ENCODE data around the gene CC2D1A.
"Not testable (repeated sequence)": the region's sequence is repeated elsewhere in the genome, so short reads cannot be mapped to it uniquely, and the experiment has no call there.

CC2D1A gene

DNA sequence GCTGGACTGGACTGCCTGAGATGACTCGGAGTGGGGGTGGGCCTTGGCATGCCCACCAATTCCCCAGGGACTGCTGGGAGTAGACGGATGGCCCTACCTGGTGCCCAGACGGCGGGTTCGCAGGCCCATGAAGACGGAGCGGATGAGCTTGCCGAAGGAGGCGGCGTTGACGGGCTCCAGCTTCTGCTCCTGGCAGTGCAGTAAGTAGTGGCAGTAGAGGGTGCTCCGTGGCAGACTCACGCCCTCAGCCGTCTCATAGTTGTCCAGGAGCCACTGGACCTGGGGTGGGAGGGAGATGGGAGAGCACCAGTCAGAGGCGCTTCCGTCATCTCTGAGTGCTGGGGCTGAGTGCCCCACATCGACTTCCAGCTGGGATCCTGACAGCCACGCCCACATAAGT lies 63.9 kb downstream of the CC2D1A start:
- Histone ChIP-seq H3K36me3 (replicated peaks; ENCODE audit: insufficient read depth, low read length) (no peaks in the 10 kb centered on the region), H2AFZ (ENCODE audit: low read length) (no peak overlapping the region), H3K4me3 (ENCODE audit: low read length) (no peak overlapping the region), H4K20me1 (ENCODE audit: insufficient read depth, low read length) (no peaks in the 10 kb centered on the region), H3K4me1 (ENCODE audit: low read length) (no peaks in the 10 kb centered on the region), H3K9me3 (replicated peaks; ENCODE audit: insufficient read depth, low read length) (no peaks in the 10 kb centered on the region), H3K9me2 (replicated peaks; ENCODE audit: insufficient read depth, low read length) (no peaks in the 10 kb centered on the region), H3K27ac (ENCODE audit: low read length) (no peak overlapping the region), H3K4me2 (ENCODE audit: low read depth, low read length) (no peak overlapping the region), H3F3A (ENCODE audit: insufficient read depth, low read length) (no peaks in the 10 kb centered on the region), H3K79me2 (ENCODE audit: low read length) (no peaks in the 10 kb centered on the region), H3K27me3 (replicated peaks; ENCODE audit: insufficient read depth, low read length) (no peaks in the 10 kb centered on the region), H3K9ac (ENCODE audit: low read length) (no peak overlapping the region)
- no peak for DNase-seq
- no peak for TF ChIP-seq EZH2 (optimal IDR thresholded peaks at IDR 0.05; ENCODE audit: low read depth, low read length)
- no peak for TF ChIP-seq CTCF (IDR thresholded peaks at IDR 0.05; ENCODE audit: low read length)
- no peak for TF ChIP-seq EZH2phosphoT487 (IDR thresholded peaks at IDR 0.05; ENCODE audit: low read length)

GRCh38 chr19:13971868-13972267 lies 65.9 kb downstream of the CC2D1A start:
- not testable (repeated sequence) for DNase-seq; H3K4me1 ChIP-seq (ENCODE audit: low read length); H3K27me3 ChIP-seq (replicated peaks; ENCODE audit: insufficient read depth, low read length); H3K27ac ChIP-seq (ENCODE audit: low read length); H3K79me2 ChIP-seq (ENCODE audit: low read length); H3K9ac ChIP-seq (ENCODE audit: low read length); H4K20me1 ChIP-seq (ENCODE audit: insufficient read depth, low read length); H3K9me2 ChIP-seq (replicated peaks; ENCODE audit: insufficient read depth, low read length); H3F3A ChIP-seq (ENCODE audit: insufficient read depth, low read length); H3K9me3 ChIP-seq (replicated peaks; ENCODE audit: insufficient read depth, low read length); H3K4me3 ChIP-seq (ENCODE audit: low read length); H2AFZ ChIP-seq (ENCODE audit: low read length); H3K36me3 ChIP-seq (replicated peaks; ENCODE audit: insufficient read depth, low read length); H3K4me2 ChIP-seq (ENCODE audit: low read depth, low read length)

- Histone ChIP-seq H4K20me1 (ENCODE audit: insufficient read depth, low read length) (no peaks in the 10 kb centered on the region), H3F3A (ENCODE audit: insufficient read depth, low read length) (no peaks in the 10 kb centered on the region), H3K4me1 (ENCODE audit: low read length) (no peaks in the 10 kb centered on the region), H3K27me3 (replicated peaks; ENCODE audit: insufficient read depth, low read length) (no peaks in the 10 kb centered on the region), H3K4me3 (ENCODE audit: low read length) (no peak overlapping the region), H3K27ac (ENCODE audit: low read length) (no peak overlapping the region), H3K9me3 (replicated peaks; ENCODE audit: insufficient read depth, low read length) (no peaks in the 10 kb centered on the region), H3K9me2 (replicated peaks; ENCODE audit: insufficient read depth, low read length) (no peaks in the 10 kb centered on the region), H3K36me3 (replicated peaks; ENCODE audit: insufficient read depth, low read length) (no peaks in the 10 kb centered on the region), H3K9ac (ENCODE audit: low read length) (no peak overlapping the region), H3K4me2 (ENCODE audit: low read depth, low read length) (no peak overlapping the region), H2AFZ (ENCODE audit: low read length) (no peak overlapping the region), H3K79me2 (ENCODE audit: low read length) (no peaks in the 10 kb centered on the region)
- no peak for DNase-seq
- no peak for TF ChIP-seq EZH2 (optimal IDR thresholded peaks at IDR 0.05; ENCODE audit: low read depth, low read length)
- no peak for TF ChIP-seq CTCF (IDR thresholded peaks at IDR 0.05; ENCODE audit: low read length)
- no peak for TF ChIP-seq EZH2phosphoT487 (IDR thresholded peaks at IDR 0.05; ENCODE audit: low read length)
These were observed 66.6 kb downstream of the CC2D1A start for GRCh38 chr19:13972368-13973155.

GRCh38 chr19:13973479-13973878 lies 67.5 kb downstream of the CC2D1A start:
- H3K27me3 ChIP-seq (replicated peaks; ENCODE audit: insufficient read depth, low read length); H3F3A ChIP-seq (ENCODE audit: insufficient read depth, low read length); H3K27ac ChIP-seq (ENCODE audit: low read length); H3K4me1 ChIP-seq (ENCODE audit: low read length); H2AFZ ChIP-seq (ENCODE audit: low read length); H3K79me2 ChIP-seq (ENCODE audit: low read length); H3K9me3 ChIP-seq (replicated peaks; ENCODE audit: insufficient read depth, low read length); DNase-seq; H3K9ac ChIP-seq (ENCODE audit: low read length); H3K4me3 ChIP-seq (ENCODE audit: low read length); H4K20me1 ChIP-seq (ENCODE audit: insufficient read depth, low read length); H3K4me2 ChIP-seq (ENCODE audit: low read depth, low read length); H3K36me3 ChIP-seq (replicated peaks; ENCODE audit: insufficient read depth, low read length); H3K9me2 ChIP-seq (replicated peaks; ENCODE audit: insufficient read depth, low read length): not testable (repeated sequence)

All from MM.1S (cell line).